SK-N-SH (cell line): Measurements from ENCODE around the gene ZNF33A.

ENCODE experiments used
- CTCF ChIP-seq: fragments of 200-600 bp; sonication (generic); IDR thresholded peaks from 2 replicates; pipeline ENCODE4 v1.6.1; 2017; ENCODE audit warnings: antibody characterized with exemption, mild to moderate bottlenecking, moderate library complexity
- PBX3 ChIP-seq: IDR thresholded peaks from 2 replicates; pipeline ENCODE4; 2012
- POLR2AphosphoS5 ChIP-seq: IDR thresholded peaks from 2 replicates; pipeline ENCODE4 v1.6.1; 2012; ENCODE audit warnings: low read depth, low read length
- RAD21 ChIP-seq: IDR thresholded peaks from 2 replicates; pipeline ENCODE4 v1.6.1; 2012; ENCODE audit warnings: mild to moderate bottlenecking, low read length

GRCh38 chr10:38094158-38094926 is 83.9 kb downstream of the ZNF33A start, which contains the start of gene ZNF37A:
- TF ChIP-seq RAD21 (no peak), CTCF (no peak), POLR2AphosphoS5 (peak; percentile 78), PBX3 (no peak)
